HL-60 (cell line): Measurements from ENCODE around the gene NLRP6.

Experiments used
- DNase-seq, 2 experiments: peaks; one replicate each; pipeline ENCODE4 v3.0.0-alpha.2; 2010 to 2020; ENCODE audit warnings: low read depth in 1 of 2, low spot score in 1 of 2
- H3K27ac ChIP-seq: fragments of 250-450 bp; sonication (Bioruptor Pico); replicated peaks from 2 replicates; pipeline ENCODE4 v1.5.1; 2020; ENCODE audit warnings: mild to moderate bottlenecking, moderate library complexity
- H3K27me3 ChIP-seq: fragments of 250-450 bp; sonication (Bioruptor Pico); 2 replicates; pipeline ENCODE4 v1.5.1; 2021; ENCODE audit warnings: mild to moderate bottlenecking, moderate library complexity; ENCODE audit not compliant: insufficient read depth, poor library complexity, severe bottlenecking
- H3K4me3 ChIP-seq: replicated peaks from 2 replicates; pipeline ENCODE4 v1.5.1; 2011; ENCODE audit warnings: mild to moderate bottlenecking, control low read depth, low read length; ENCODE audit not compliant: insufficient read depth
- GABPA ChIP-seq: IDR thresholded peaks from 2 replicates; pipeline ENCODE4 v1.6.1; 2012; ENCODE audit warnings: low read depth
- POLR2AphosphoS5 ChIP-seq: IDR thresholded peaks from 2 replicates; pipeline ENCODE4 v1.6.1; 2012; ENCODE audit warnings: low read depth
- REST ChIP-seq: IDR thresholded peaks from 2 replicates; pipeline ENCODE4 v1.6.1; 2012; ENCODE audit warnings: low read depth; ENCODE audit not compliant: insufficient replicate concordance
- SPI1 ChIP-seq: IDR thresholded peaks from 2 replicates; pipeline ENCODE4 v1.6.1; 2012; ENCODE audit warnings: low read depth, mild to moderate bottlenecking, borderline replicate concordance
- TF ChIP-seq, protein P1 (sequence below): IDR thresholded peaks from one replicate; pipeline ENCODE4 v1.5.1; 2011; ENCODE audit warnings: low read length, control low read depth, inconsistent platforms; ENCODE audit not compliant: insufficient read depth

NLRP6 gene

GRCh38 chr11:272931-273198 is 5.3 kb upstream of the NLRP6 start:
- no peak overlapping the region for H3K27ac ChIP-seq
- DNase-seq: no peak
- no peak overlapping the region for H3K4me3 ChIP-seq
- H3K27me3 ChIP-seq: no peaks in the 10 kb centered on the region
- TF ChIP-seq, protein P1, sequence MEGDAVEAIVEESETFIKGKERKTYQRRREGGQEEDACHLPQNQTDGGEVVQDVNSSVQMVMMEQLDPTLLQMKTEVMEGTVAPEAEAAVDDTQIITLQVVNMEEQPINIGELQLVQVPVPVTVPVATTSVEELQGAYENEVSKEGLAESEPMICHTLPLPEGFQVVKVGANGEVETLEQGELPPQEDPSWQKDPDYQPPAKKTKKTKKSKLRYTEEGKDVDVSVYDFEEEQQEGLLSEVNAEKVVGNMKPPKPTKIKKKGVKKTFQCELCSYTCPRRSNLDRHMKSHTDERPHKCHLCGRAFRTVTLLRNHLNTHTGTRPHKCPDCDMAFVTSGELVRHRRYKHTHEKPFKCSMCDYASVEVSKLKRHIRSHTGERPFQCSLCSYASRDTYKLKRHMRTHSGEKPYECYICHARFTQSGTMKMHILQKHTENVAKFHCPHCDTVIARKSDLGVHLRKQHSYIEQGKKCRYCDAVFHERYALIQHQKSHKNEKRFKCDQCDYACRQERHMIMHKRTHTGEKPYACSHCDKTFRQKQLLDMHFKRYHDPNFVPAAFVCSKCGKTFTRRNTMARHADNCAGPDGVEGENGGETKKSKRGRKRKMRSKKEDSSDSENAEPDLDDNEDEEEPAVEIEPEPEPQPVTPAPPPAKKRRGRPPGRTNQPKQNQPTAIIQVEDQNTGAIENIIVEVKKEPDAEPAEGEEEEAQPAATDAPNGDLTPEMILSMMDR: no peak
- TF ChIP-seq POLR2AphosphoS5 (no peak), SPI1 (no peak), GABPA (no peak), REST (no peak)

DNA sequence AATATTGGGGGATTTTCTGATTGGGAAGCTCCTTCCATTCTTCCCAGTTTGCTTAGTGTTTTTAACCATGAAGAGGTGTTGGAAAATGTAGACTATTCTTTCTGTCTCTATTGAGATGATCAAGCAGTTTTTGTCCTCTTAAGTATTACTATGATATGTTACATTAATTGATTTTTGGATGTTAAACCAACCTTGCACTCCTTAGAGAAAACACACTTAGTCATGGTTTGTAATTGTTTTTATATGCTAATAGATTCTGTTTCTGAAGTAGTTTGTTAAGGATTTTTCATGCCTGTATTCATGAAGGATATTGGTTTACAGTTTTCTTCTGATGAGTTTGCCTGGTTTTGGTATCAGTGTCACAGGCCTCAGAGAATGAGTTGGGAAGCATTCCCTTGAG is 2.0 kb upstream of the NLRP6 start:
- no peak overlapping the region for H3K27ac ChIP-seq
- TF ChIP-seq REST: no peak
- TF ChIP-seq POLR2AphosphoS5: no peak
- TF ChIP-seq GABPA: no peak
- TF ChIP-seq, protein P1: no peak
- TF ChIP-seq SPI1: no peak
- no peak overlapping the region for H3K4me3 ChIP-seq
- peaks cover 18% of the 10 kb centered on the region for H3K27me3 ChIP-seq
- DNase-seq: no peak

DNA sequence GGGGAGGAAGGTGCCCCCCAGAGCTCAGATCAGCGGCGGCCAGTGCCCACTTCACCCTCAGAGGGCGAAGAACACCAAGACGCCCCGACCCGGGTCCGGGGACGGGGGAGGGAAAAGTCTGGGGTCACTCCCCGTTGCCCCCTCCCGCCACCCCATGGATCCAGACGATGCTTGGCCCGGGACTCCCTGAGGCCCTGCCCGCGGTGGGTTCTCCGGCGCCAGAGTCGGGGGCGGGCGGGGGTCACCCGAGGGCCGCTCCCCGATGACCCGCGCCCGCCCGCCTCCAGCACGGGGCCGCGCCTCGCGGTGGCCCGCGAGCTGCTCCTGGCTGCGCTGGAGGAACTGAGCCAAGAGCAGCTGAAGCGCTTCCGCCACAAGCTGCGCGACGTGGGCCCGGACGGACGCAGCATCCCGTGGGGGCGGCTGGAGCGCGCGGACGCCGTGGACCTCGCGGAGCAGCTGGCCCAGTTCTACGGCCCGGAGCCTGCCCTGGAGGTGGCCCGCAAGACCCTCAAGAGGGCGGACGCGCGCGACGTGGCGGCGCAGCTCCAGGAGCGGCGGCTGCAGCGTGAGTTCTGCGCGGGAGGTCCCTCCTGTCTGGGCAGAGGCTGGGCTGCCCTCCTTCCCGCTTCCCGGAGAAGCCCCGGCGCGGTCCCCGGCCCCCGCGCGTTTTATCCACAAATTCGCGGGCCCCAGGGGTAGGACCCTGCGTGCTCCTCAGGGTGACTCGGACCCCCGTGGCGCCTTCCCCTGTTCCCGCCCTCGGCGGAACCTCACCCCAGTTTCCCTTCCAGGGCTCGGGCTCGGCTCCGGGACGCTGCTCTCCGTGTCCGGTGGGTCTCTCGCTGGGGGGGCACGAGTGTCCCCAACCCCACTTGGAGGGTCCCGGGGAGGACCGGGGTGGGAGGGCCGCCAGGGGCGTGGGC is 1.1 kb downstream of the NLRP6 start:
- Histone ChIP-seq H3K27ac (no peak overlapping the region), H3K4me3 (no peak overlapping the region; the same call in 1 of the 2 replicates), H3K27me3 (peaks cover 22% of the 10 kb centered on the region)
- no peak for TF ChIP-seq SPI1
- no peak for TF ChIP-seq POLR2AphosphoS5
- TF ChIP-seq, protein P1: no peak
- no peak for TF ChIP-seq GABPA
- no peak for TF ChIP-seq REST
- DNase-seq: no peak
